IMR-90 (cell line): ENCODE results near the gene OTOA. TPM values are rescaled to one million over a fixed set of nuclear protein-coding genes. Genes with fewer than 3 reads are reported as not detected.

ENCODE experiments used
- ATAC-seq: fragments of 200-7000 bp; cut with Tn5 transposase; 2 replicates; pipeline ENCODE4 v1.9.1; 2020; ENCODE audit warnings: low read depth, mild to moderate bottlenecking, moderate library complexity
- BruUV-seq: library from RNA; stranded (reverse); fragments of 400-500 nt; replicated peaks from 2 replicates; lab custom pipeline; 2021; lab: Mats Ljungman, UMichigan
- CTCF ChIA-PET: fragments of 300-600 bp; formaldehyde crosslinking; extraction: SDS; loops from one replicate; lab custom pipeline; 2021; ENCODE audit warnings: antibody characterized with exemption; lab: Yijun Ruan, JAX
- POLR2A ChIA-PET: fragments of 300-600 bp; sonication (Branson Sonifier 250); formaldehyde crosslinking; loops from one replicate; lab custom pipeline; 2022; ENCODE audit warnings: antibody characterized with exemption; ENCODE audit not compliant: unreplicated experiment; lab: Charles Lee
- DNase-seq: peaks from one replicate; pipeline ENCODE4 v3.0.0; 2013
- H2AFZ ChIP-seq: replicated peaks from 2 replicates; pipeline ENCODE3; 2013; ENCODE audit warnings: low read length, mild to moderate bottlenecking; ENCODE audit not compliant: poor library complexity
- H2AK5ac ChIP-seq: 2 replicates; pipeline ENCODE4 v1.6.1; 2013; ENCODE audit warnings: low read depth, low read length, inconsistent platforms
- H2AK9ac ChIP-seq: replicated peaks from 2 replicates; pipeline ENCODE3; 2013; ENCODE audit warnings: mild to moderate bottlenecking, low read depth, low read length, moderate library complexity; ENCODE audit not compliant: poor library complexity
- H2BK120ac ChIP-seq: 2 replicates; pipeline ENCODE4 v1.6.1; 2013; ENCODE audit warnings: low read depth, low read length, inconsistent platforms
- H2BK15ac ChIP-seq: 3 replicates; pipeline ENCODE4 v1.6.1; 2013; ENCODE audit warnings: low read depth, low read length, inconsistent platforms
- H2BK20ac ChIP-seq: 2 replicates; pipeline ENCODE4 v1.6.1; 2013; ENCODE audit warnings: low read depth, mild to moderate bottlenecking, inconsistent platforms, low read length, moderate library complexity
- H2BK5ac ChIP-seq: 2 replicates; pipeline ENCODE4 v1.6.1; 2013; ENCODE audit warnings: mild to moderate bottlenecking, low read depth, low read length, inconsistent platforms; ENCODE audit not compliant: poor library complexity, severe bottlenecking
- H3K14ac ChIP-seq: replicated peaks from 2 replicates; pipeline ENCODE4 v1.6.1; 2013; ENCODE audit warnings: low read depth, low read length, inconsistent platforms
- H3K18ac ChIP-seq: 2 replicates; pipeline ENCODE4 v1.6.1; 2013; ENCODE audit warnings: low read depth, low read length, control low read depth
- H3K23ac ChIP-seq: 2 replicates; pipeline ENCODE4 v1.6.1; 2013; ENCODE audit warnings: low read depth, low read length, inconsistent platforms
- H3K27ac ChIP-seq: 2 replicates; pipeline ENCODE4 v1.5.1; 2013; ENCODE audit warnings: mild to moderate bottlenecking, control low read depth, low read length; ENCODE audit not compliant: insufficient read depth
- H3K27me3 ChIP-seq: 2 replicates; pipeline ENCODE4 v1.6.1; 2013; ENCODE audit warnings: low read length; ENCODE audit not compliant: control insufficient read depth, insufficient read depth
- H3K36me3 ChIP-seq: 2 replicates; pipeline ENCODE4 v1.6.1; 2013; ENCODE audit warnings: low read length, mixed read lengths; ENCODE audit not compliant: control insufficient read depth, insufficient read depth
- H3K4ac ChIP-seq: 2 replicates; pipeline ENCODE4 v1.6.1; 2013; ENCODE audit warnings: low read depth, low read length, inconsistent platforms
- H3K4me1 ChIP-seq: 2 replicates; pipeline ENCODE4 v1.6.1; 2013; ENCODE audit warnings: low read length, mixed read lengths; ENCODE audit not compliant: control insufficient read depth, insufficient read depth
- H3K4me2 ChIP-seq: 2 replicates; pipeline ENCODE4 v1.6.1; 2013; ENCODE audit warnings: low read depth, mild to moderate bottlenecking, control low read depth, low read length, moderate library complexity
- H3K4me3 ChIP-seq: 2 replicates; pipeline ENCODE4 v1.5.1; 2013; ENCODE audit warnings: low read depth, mild to moderate bottlenecking, control low read depth, low read length, moderate library complexity; ENCODE audit not compliant: insufficient read depth
- H3K56ac ChIP-seq: 2 replicates; pipeline ENCODE4 v1.6.1; 2013; ENCODE audit warnings: low read length, inconsistent platforms; ENCODE audit not compliant: insufficient read depth; ENCODE audit errors: extremely low read depth
- H3K79me1 ChIP-seq, 2 experiments: 2 replicates each; pipeline ENCODE4 v1.6.1; 2013; ENCODE audit warnings: low read length in 2 of 2, inconsistent platforms in 1 of 2, low read depth in 1 of 2
- H3K9ac ChIP-seq: 2 replicates; pipeline ENCODE4 v1.6.1; 2013; ENCODE audit warnings: low read depth, low read length, control low read depth
- H3K9me1 ChIP-seq: 2 replicates; pipeline ENCODE4 v1.6.1; 2013; ENCODE audit warnings: low read length, inconsistent platforms; ENCODE audit not compliant: insufficient read depth
- H3K9me3 ChIP-seq: 2 replicates; pipeline ENCODE4 v1.6.1; 2013; ENCODE audit warnings: low read length; ENCODE audit not compliant: control insufficient read depth, insufficient read depth
- H4K20me1 ChIP-seq: 2 replicates; pipeline ENCODE4 v1.6.1; 2013; ENCODE audit warnings: low read length, inconsistent platforms; ENCODE audit not compliant: insufficient read depth
- H4K5ac ChIP-seq: 2 replicates; pipeline ENCODE4 v1.6.1; 2013; ENCODE audit warnings: mild to moderate bottlenecking, low read depth, low read length, control low read depth
- H4K8ac ChIP-seq, 2 experiments: 2 replicates each; pipeline ENCODE4 v1.6.1; 2013; ENCODE audit warnings: low read depth in 2 of 2, low read length in 2 of 2, control low read depth in 1 of 2, inconsistent platforms in 1 of 2
- H4K91ac ChIP-seq: 2 replicates; pipeline ENCODE4 v1.6.1; 2013; ENCODE audit warnings: low read depth, low read length, inconsistent platforms; ENCODE audit not compliant: insufficient read depth
- CEBPB ChIP-seq: IDR thresholded peaks from 2 replicates; pipeline ENCODE4 v1.6.1; 2012; ENCODE audit warnings: low read depth, low read length, improper control_type of control experiment
- MXI1 ChIP-seq: IDR thresholded peaks from 2 replicates; pipeline ENCODE4 v1.6.1; 2012; ENCODE audit warnings: low read depth, mild to moderate bottlenecking, low read length, moderate library complexity, borderline replicate concordance
- NFE2L2 ChIP-seq: fragments of 150-350 bp; IDR thresholded peaks from 2 replicates; pipeline ENCODE4 v1.6.1; 2016; ENCODE audit warnings: low read depth, mild to moderate bottlenecking, low read length
- POLR2A ChIP-seq: IDR thresholded peaks from 2 replicates; pipeline ENCODE4 v1.6.1; 2012; ENCODE audit warnings: mild to moderate bottlenecking, low read depth, low read length
- RAD21 ChIP-seq: IDR thresholded peaks from 2 replicates; pipeline ENCODE4 v1.6.1; 2012; ENCODE audit warnings: low read length, improper control_type of control experiment
- RCOR1 ChIP-seq: IDR thresholded peaks from 2 replicates; pipeline ENCODE4 v1.6.1; 2012; ENCODE audit warnings: mild to moderate bottlenecking, low read length, improper control_type of control experiment; ENCODE audit not compliant: insufficient replicate concordance
- SMC3 ChIP-seq: fragments of 150-350 bp; IDR thresholded peaks from 2 replicates; pipeline ENCODE4 v1.6.1; 2016; ENCODE audit warnings: low read depth, mild to moderate bottlenecking, antibody characterized with exemption, low read length, moderate library complexity
- WGBS, 2 experiments: methylation state at CpG; one replicate each; pipeline versions ENCODE4 v1.1.5 to v1.1.7; 2013; ENCODE audit warnings: missing lambda C conversion rate in 2 of 2; ENCODE audit not compliant: insufficient read length in 1 of 2; ENCODE audit errors: extremely low coverage in 2 of 2; 5-methylcytosine and 5-hydroxymethylcytosine counted together
- dilution Hi-C: fragments of 300-500 bp; cut with HindIII; formaldehyde crosslinking; loops from one replicate; pipeline ENCODE4 v1.14.3; 2018; ENCODE audit warnings: low sequenced_read_pairs; ENCODE audit not compliant: unreplicated experiment
- in situ Hi-C: fragments of 300-500 bp; cut with MboI; formaldehyde crosslinking; loops from 3 replicates; pipeline ENCODE4 v1.14.3; 2019; ENCODE audit warnings: low sequenced_read_pairs, inconsistent platforms, mixed read lengths
- intact Hi-C: fragments of 100-400 bp; cut with micrococcal nuclease; formaldehyde crosslinking; loops from 2 replicates; pipeline ENCODE4 v1.10.0; 2022
- polyA plus RNA-seq, 3 experiments: library from polyadenylated mRNA; depleted of rRNA; stranded (reverse); fragments of >200 nt; gene quantifications; 2 replicates each; pipeline ENCODE4 v1.2.3, GENCODE V29; 2012; ENCODE audit warnings: low replicate concordance in 1 of 3
- total RNA-seq: library from RNA; depleted of rRNA; stranded (reverse); fragments of >200 nt; gene quantifications from 2 replicates; pipeline ENCODE4 v1.2.3, GENCODE V29; 2012
- TF ChIP-seq, protein P1 (sequence below): conservative IDR thresholded peaks from 2 replicates; pipeline ENCODE4 v1.5.1; 2012; ENCODE audit warnings: mild to moderate bottlenecking, low read depth, low read length, improper control_type of control experiment
- TF ChIP-seq, protein P2 (sequence below): fragments of 150-350 bp; IDR thresholded peaks from 2 replicates; pipeline ENCODE4 v1.6.1; 2017; ENCODE audit warnings: mild to moderate bottlenecking, antibody characterized with exemption, low read length, low read depth

The OTOA gene
- total and polyA plus RNA-seq, 2 of the 4 experiments (the other 2 are of a cell fraction): 0.02 TPM; not detected in 1

DNA sequence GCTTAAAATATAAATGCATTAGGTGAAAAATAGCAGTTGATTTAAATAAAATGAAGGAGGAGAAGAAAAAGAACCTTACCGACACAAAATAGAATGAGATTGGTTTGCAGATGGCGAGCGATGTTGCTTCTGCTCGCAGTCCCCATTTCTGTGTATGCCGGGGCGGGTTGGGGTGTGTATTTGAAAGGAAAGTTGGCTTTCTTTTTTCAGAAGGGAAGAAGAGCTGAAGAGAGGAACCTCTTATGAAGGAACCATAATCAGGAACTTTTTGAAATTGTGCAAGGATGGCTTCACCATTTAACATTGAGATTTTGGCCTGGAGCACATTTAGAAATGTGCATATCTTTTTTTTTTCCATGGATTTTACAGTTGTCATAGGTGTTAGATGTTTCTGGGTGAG, 11.3 kb upstream of the OTOA start, which contains the start of gene IGSF6:
TSS of gene IGSF6 (minus strand) at position 156 of the 400 bp plus-strand sequence. CDS start at position 146, 10 bp downstream.
- ChIA-PET POLR2A (no interaction called here), CTCF (no interaction called here)
- no TSS peak for BruUV-seq

More for the DNA sequence above, 11.3 kb upstream of the OTOA start, which contains the start of gene IGSF6:
- Histone ChIP-seq H3K4ac (no peak within 1 kb of the TSS), H3K36me3 (peaks cover 7% of the 10 kb centered on the region), H4K20me1 (0 out of 2 replicates have a peak, but pooled peaks cover 3% of the 10 kb centered on the region), H4K5ac (no peak within 1 kb of the TSS), H3K79me1 (peaks cover 15 to 32% of the 10 kb centered on the region in 2 experiments), H2BK120ac (no peak within 1 kb of the TSS), H2AK5ac (no peak within 1 kb of the TSS), H3K9me1 (no peaks in the 10 kb centered on the region), H3K18ac (no peak within 1 kb of the TSS), H2BK15ac (no peak within 1 kb of the TSS), H4K91ac (no peak within 1 kb of the TSS), H3K27me3 (no peaks in the 10 kb centered on the region), H3K27ac (no peak within 1 kb of the TSS), H2BK5ac (no peak within 1 kb of the TSS), H3K4me3 (no peak within 1 kb of the TSS), H2AFZ (no peak within 1 kb of the TSS), H3K4me2 (no peak within 1 kb of the TSS), H3K4me1 (no peaks in the 10 kb centered on the region; the same call in 1 of the 2 replicates), H2BK20ac (no peak within 1 kb of the TSS), H3K14ac (no peak within 1 kb of the TSS), H3K56ac (no peak within 1 kb of the TSS), H4K8ac (no peak within 1 kb of the TSS), H3K9ac (no peak within 1 kb of the TSS), H2AK9ac (no peak within 1 kb of the TSS), H3K23ac (no peak within 1 kb of the TSS), H3K9me3 (no peaks in the 10 kb centered on the region)
- in situ Hi-C loops (loop anchor here (10.0 kb wide), 1 partner anchor 58 kb away; the partner anchor contains the start of gene METTL9), dilution Hi-C loops (no loop called here), intact Hi-C loops (no loop called here)
- no peak for ATAC-seq
- 100% methylated on average over 3 of the region's 6 CpGs; no CpG with 5 or more reads in 1 of the 2 experiments for WGBS, 2 experiments
- no peak for DNase-seq
- no peak for TF ChIP-seq SMC3
- TF ChIP-seq RAD21: no peak
- no peak for TF ChIP-seq RCOR1
- TF ChIP-seq MXI1: no peak
- TF ChIP-seq, protein P1, sequence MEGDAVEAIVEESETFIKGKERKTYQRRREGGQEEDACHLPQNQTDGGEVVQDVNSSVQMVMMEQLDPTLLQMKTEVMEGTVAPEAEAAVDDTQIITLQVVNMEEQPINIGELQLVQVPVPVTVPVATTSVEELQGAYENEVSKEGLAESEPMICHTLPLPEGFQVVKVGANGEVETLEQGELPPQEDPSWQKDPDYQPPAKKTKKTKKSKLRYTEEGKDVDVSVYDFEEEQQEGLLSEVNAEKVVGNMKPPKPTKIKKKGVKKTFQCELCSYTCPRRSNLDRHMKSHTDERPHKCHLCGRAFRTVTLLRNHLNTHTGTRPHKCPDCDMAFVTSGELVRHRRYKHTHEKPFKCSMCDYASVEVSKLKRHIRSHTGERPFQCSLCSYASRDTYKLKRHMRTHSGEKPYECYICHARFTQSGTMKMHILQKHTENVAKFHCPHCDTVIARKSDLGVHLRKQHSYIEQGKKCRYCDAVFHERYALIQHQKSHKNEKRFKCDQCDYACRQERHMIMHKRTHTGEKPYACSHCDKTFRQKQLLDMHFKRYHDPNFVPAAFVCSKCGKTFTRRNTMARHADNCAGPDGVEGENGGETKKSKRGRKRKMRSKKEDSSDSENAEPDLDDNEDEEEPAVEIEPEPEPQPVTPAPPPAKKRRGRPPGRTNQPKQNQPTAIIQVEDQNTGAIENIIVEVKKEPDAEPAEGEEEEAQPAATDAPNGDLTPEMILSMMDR: no peak
- TF ChIP-seq CEBPB: no peak
- TF ChIP-seq POLR2A: no peak
- TF ChIP-seq NFE2L2: no peak
- TF ChIP-seq, protein P2, sequence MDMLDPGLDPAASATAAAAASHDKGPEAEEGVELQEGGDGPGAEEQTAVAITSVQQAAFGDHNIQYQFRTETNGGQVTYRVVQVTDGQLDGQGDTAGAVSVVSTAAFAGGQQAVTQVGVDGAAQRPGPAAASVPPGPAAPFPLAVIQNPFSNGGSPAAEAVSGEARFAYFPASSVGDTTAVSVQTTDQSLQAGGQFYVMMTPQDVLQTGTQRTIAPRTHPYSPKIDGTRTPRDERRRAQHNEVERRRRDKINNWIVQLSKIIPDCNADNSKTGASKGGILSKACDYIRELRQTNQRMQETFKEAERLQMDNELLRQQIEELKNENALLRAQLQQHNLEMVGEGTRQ: no peak
